ENCODE results near the gene CEP76.
A peak's percentile ranks its signal among the peaks of the same experiment; 100 is the strongest.

CEP76 gene

DNA sequence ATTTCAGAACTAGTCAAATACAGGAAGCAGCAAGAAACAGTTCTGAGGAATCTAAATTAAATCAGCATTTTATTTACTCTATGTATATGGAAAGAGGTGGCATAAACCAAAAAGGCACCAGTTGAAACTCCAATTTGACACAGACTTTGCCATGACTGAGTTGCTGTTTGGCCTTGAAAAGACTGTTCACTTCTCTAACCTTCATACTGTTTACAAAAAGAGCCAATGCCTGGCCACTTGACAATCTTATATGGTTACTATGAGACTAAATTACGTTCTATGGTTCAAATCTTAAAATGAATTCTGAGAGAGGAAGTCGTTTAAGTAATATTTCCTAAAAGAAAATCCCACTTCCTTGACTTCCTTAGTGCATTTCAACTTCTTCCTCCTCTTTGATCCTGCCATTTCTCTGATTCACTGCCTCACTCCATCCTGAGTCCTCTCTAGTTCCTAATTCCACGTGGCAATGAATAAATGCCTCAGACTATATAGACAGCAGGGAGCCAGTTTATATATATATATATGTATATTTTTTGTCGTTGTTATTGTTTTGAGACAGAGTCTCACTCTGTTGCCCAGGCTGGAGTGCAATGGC is 13.2 kb downstream of the CEP76 start:
- H3K4me3 ChIP-seq (ENCODE audit: control insufficient read depth, low read depth, low read length) = no peak overlapping the region
- no peak for TF ChIP-seq CTCF (conservative IDR thresholded peaks at IDR 0.05; ENCODE audit: control insufficient read depth, insufficient read depth, low read depth, low read length)
- DNase-seq (ENCODE audit: low read depth) = no peak

DNA sequence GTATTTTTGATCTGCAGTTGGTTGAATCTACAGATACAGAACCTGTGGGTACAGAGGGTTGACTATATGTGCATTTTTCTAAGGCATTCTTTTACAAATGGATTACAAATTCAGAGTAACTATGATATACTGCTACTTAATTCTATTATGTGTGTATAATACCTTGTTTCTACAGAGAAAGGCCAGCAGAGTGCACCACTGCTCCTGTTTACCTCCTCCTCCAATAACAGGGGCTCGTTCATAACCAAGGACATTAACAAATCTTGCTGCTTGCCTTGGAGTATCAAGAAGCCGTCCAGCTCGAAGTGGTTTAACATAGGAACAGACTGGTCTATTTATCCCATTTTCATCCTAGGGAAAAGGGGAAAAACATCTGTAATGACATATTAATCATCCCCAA is 16.4 kb downstream of the CEP76 start:
- TF ChIP-seq CTCF (conservative IDR thresholded peaks at IDR 0.05; ENCODE audit: control insufficient read depth, insufficient read depth, low read depth, low read length) = peak; percentile 18
- DNase-seq (ENCODE audit: low read depth) = peak; percentile 45
- no peak overlapping the region for H3K4me3 ChIP-seq (ENCODE audit: control insufficient read depth, low read depth, low read length)

DNA sequence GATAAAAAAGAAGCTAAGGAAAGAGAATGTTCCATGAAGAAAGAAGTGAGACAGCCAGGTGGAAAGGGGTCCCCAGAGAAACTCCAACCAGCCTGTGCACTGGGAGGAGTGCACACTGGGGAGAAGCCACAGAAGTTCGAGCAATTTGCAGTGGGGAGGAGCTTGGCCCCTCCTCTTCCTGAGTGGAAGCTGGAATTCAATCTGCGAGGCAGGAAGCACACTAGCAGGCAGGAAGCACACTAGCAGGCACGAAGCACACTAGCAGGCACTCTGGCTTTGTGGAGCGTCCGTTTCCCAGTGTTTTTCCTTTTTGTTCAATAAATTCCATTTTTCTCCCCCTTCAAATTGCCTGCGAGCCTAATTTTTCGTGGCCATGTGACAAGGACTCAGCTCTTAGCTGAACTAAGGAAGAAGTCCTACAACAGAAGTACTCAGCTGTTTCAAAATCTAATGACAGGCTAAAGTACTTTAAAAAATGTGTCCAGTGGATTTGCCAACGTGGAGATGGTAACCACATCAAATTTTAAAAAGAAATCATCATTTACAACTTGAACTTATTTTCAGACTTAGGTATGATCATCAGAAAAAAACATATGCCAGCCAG is 23.2 kb downstream of the CEP76 start:
- H3K4me3 ChIP-seq (ENCODE audit: control insufficient read depth, low read depth, low read length) = no peak overlapping the region
- peak; percentile 58 for DNase-seq (ENCODE audit: low read depth)
- TF ChIP-seq CTCF (conservative IDR thresholded peaks at IDR 0.05; ENCODE audit: control insufficient read depth, insufficient read depth, low read depth, low read length) = no peak

- TF ChIP-seq CTCF (conservative IDR thresholded peaks at IDR 0.05; ENCODE audit: control insufficient read depth, insufficient read depth, low read depth, low read length) = no peak
- H3K4me3 ChIP-seq (ENCODE audit: control insufficient read depth, low read depth, low read length) = no peak overlapping the region
- no peak for DNase-seq (ENCODE audit: low read depth)
Observed at GRCh38 chr18:12668041-12668440, 34.5 kb downstream of the CEP76 start.

DNA sequence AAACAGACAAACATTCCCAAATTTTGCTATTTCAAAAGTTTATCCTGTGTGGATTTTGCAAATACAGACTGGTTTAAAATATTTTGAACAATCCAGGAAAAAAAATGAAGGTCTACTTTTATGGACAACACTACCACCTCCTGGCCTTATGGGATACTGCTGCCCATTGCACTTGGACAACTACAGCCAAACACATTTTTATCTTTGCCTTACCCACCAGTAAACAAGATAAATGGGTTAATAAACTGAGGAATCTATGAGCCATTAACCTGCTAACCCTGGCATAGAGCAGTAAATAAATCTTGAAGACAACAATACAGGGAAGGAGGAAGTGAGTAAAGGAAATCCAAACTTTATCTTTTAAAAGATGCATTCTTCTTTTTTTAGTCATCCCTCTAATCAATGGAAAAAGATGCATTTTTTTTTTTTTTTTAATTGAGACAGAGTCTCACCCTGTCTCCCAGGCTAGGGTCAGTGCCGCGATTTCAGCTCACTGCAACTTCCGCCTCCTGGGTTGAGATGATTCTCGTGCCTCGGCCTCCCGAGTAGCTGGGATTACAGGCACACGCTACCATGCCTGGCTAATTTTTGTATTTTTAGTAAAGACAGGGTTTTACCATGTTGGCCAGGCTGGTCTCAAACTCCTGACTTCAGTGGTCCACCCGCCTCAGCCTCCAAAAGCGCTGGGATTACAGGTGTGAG is 42.5 kb downstream of the CEP76 start:
- peak; percentile 96 for TF ChIP-seq CTCF (conservative IDR thresholded peaks at IDR 0.05; ENCODE audit: control insufficient read depth, insufficient read depth, low read depth, low read length)
- peak; percentile 75 for DNase-seq (ENCODE audit: low read depth)
- H3K4me3 ChIP-seq (ENCODE audit: control insufficient read depth, low read depth, low read length) = no peak overlapping the region

DNA sequence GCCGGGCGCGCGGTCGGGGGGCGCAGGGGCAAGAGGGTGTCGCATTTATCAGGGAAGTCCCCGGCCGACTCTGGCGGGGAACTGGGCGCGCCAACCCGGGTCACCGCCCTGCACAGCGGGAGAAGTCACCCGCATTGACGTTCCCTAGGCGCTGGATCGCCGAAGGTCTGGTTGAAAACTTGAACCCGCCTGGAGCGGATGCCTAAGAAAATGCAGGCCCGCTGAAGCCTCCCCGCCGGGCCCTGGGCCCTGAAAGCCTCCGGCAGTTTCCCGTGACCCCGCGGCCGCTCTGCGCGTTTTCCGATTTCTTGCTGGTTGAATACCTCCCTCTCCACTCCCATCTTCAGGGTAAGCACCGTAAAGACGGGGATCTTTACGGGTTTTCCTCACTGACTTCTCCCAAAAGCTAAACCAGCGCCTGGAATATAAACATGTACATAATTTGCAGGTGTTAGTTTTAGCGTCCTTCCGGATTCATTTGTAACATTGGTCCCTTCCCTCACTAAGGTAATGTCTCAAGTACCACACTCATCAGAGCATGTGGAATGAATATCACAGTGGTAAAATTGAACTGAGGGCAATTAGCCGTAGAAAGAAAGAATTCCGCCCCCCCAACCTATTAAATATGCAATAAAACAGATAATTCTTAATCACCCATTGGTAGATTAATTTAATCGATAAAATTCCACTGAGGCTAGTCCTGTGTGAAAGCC is 43.9 kb downstream of the CEP76 start:
- no peak for TF ChIP-seq CTCF (conservative IDR thresholded peaks at IDR 0.05; ENCODE audit: control insufficient read depth, insufficient read depth, low read depth, low read length)
- peak overlapping the region; percentile 64 for H3K4me3 ChIP-seq (ENCODE audit: control insufficient read depth, low read depth, low read length)
- peak; percentile 40 for DNase-seq (ENCODE audit: low read depth)

Measured in fibroblast of mammary gland (primary cell).